Stimulated activated CD4-positive, alpha-beta T cell treated with anti-CD3 and anti-CD28 coated beads, Interleukin-2, amount 100 ng/mL, for 4 hours (primary cell): Measurements from ENCODE around the gene ZNF804B.

Experiments used
- DNase-seq: peaks from one replicate; pipeline ENCODE4 v3.0.0-alpha.2; 2020; ENCODE audit warnings: low read depth

Gene ZNF804B

DNA sequence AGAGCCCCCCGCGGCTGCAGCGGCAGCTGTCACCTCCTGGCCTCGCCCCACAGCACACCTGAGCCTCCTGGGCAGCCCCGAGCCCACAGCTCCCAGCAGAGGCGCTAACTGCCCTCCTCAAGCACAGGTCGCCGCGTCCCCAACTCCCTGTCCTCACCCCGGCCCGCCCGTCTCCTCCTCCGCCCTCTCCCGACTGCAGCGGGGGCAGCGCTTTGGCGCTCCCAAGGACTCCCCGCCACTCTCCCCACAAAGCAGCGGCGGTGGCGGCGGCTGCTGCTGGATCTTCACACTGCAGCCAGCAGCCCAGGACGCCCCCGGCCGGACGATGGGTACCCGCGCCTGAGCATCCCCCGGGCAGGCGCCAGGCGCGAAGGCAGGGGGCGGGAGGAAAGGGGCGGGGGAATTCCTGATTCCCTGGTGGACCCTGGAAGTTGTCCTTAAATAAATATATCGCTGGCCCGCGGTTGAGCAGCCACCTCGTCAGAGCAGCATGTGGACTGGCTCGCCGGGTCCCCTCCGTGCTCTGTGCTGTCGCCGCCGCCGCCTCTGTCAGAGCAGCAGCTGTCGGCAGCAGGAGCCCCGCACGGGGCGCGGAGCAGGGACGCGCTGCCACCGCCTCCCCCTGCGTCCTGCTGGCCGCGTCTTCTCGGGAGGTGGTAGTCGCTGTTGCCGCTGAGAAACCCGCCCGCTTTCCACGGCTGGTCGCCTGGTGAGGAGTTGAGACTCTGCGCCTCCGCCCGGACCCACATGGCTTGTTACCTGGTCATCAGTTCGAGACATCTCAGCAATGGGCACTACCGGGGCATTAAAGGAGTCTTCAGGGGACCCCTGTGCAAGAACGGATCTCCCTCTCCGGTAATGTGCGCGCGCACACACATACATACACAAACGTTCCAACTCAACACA lies at the start of gene ZNF804B:
Gene ZNF804B (plus strand): TSS at position 471 of the 906 bp plus-strand sequence. CDS start 277 bp downstream, at position 748.
- DNase-seq, result no peak

DNA sequence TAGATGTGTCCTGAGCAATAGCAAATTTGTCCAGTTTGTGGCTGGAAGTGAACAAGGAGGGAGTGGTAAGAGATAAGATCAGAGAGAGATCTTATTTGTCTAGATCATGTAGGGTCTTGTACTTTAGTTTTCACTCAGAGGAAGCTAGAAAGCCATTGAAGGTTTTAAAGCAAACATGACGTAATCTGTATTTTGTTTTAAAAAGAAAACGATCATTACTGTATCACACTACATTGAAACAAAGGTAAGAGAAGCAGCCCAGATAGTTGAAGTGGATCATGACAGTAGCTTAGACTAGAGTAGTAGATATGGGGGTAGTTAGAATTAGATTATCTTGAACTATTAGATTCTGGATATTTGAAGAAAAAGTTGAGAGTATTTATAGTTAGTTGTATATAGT lies 23.6 kb upstream of the ZNF804B start:
- no peak for DNase-seq

DNA sequence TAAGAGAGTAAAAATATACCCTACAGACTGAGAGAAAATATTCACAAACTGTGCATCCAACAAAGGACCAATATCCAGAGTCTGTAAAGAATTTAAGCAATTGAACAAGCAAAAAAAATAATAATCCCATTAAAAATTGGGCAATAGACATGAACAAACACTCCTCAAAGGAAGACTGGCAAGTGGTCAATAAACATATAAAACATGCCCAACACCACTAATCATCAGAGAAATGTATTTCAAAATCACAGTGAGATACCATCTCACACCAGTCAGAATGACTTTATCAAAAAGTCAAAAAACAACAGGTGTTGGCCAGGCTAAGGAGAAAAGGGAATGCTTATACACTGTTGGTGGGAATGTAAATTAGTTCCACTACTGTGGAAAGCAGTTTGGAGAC lies 21.9 kb upstream of the ZNF804B start:
- no peak for DNase-seq

DNA sequence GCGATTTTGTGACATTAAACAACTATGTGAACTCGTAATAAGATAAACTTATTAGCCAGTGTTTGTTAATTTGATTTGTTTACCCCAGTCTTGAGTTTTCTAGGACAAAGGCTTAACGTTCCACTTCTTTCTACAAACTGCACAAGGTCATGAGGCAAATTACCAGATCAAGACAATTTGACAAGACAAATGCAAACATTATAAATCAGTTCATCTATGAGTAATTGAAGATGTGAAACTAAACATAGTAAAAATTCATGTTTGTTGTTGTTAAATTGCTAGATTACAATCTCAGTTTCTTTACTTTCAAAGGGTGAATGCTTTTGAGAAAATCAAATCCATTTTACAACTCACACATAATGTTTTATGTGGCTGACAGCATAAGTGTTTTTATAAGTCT lies 13.4 kb upstream of the ZNF804B start:
- DNase-seq, result no peak

DNA sequence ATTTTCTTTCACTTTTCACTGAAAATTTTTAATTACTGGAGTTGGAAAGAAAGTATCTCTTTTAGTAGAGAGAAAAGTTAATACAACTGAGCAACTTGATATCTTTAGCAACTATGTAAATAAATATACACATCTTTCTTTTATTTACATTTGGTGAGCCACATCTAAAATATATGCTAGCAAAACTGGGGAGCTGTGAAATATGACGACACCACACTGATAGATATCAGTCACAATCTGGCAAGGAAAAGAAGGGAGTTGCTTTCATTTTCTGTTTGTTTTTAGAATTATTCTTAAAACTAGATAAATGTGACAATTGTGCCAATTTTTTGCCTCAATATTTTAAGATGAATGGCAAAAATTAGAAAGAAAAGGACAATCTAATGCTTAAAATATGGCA lies 2.7 kb upstream of the ZNF804B start:
- DNase-seq, result no peak

DNA sequence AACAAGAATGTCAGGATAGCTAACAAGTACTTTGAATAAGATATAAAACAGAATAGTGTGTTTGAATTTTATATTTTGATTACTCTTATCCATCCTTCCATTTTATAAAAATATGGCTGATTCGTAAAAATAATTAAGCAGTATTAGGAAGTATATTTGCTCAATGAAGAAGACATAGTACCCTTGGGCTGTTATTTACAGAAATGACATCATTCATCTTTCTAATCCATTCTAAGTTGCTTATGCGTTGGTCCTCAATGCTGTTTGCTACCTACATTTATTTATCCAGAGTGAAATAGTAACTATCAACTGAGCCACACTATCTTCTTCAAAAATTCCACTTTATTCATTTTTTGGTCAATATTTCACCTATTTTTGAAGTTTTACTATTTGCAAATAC lies 2.1 kb upstream of the ZNF804B start:
- no peak for DNase-seq

DNA sequence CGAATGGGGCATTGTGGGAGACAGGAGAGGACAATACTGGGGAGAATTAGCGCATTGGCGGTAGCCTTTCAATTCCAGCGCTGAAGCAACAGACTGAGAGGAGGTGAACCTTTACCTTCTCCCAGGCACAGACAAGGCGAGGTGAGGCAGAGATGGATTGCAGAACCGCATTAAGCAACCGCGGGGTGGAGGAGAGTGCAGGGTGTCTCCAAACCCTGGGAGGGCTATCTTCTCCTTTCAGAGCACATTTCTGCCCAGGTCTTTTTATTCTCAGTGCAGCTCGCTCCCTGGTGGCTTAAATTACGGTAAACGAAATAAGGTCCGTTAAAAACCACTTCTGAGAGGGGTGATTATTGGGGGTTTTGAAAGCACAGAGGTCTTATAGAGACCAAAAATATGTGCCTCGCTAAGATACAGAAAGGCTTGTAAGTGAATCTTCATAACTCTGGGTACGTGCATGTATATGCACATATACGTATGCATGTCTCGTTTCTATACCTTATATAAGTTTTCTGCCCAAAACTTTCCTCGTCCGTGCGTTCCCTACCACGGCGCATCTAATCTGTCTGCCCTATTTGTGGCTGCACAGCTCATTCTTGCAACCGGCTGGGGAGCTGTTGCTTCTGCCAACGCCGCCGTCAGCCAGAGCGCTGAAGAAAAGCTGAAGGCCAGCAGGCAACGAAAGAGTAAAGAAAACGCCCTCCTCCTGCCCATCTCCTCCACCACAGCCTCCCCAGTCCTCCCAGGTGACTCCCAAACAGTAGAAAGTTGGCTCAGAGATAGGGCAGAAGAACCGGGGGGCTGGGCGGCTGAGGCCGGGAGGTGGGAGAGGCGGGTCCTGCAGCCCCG lies 895 bp upstream of the ZNF804B start:
- no peak for DNase-seq

DNA sequence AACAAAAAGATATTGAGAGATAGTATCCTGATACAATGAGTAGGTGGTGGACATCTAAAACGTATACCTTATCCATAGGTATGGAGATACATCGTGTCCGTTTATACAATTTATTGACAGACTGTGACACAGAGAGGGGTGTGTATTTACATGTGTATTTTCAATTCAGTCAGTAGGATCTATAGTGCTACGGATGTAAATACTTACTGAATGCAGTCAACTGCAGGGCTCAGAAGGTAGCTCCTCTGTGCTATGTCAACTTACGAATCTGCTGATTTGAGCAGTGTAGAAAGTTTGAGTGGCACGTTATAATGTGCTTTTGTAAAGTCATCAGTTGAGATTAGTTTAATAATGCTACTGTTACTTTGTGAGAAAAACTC lies 626 bp downstream of the ZNF804B start:
- no peak for DNase-seq

DNA sequence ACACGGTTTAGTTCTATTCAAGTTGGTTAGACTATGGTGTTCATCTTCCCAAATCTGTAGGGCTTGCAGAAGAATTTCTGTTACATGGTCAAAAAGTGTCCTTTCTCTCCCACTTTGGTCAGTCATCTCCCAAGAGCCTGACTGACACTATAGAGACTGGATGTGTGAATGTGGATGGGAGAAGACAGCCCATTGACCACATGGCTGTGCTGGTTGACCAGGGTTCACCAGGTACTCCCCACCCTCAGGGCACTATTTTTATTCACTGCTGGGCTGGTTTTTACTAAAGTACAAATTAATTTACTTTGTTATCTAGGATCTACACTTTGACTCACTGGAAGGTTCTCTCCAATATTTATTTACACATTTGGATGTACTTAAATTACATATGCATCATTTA lies 2.3 kb downstream of the ZNF804B start:
- no peak for DNase-seq

DNA sequence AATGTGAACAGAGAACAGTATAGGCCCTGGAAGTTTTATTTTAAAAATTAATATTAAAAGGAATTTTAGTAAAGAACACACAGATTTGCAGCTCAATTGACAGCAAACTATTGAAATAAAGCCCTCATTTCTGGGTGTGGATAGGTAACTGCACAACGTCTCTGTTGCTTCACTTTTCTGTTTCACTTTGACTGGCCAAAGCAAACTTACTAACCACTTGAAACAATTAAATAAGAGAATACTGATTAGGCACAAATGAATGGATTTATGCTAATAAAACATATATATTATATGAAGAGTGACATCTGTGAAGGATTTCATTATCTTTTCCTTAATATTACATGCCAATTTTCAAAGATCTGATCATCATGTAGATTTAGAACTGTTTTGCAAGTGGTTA lies 11.9 kb downstream of the ZNF804B start:
- no peak for DNase-seq

DNA sequence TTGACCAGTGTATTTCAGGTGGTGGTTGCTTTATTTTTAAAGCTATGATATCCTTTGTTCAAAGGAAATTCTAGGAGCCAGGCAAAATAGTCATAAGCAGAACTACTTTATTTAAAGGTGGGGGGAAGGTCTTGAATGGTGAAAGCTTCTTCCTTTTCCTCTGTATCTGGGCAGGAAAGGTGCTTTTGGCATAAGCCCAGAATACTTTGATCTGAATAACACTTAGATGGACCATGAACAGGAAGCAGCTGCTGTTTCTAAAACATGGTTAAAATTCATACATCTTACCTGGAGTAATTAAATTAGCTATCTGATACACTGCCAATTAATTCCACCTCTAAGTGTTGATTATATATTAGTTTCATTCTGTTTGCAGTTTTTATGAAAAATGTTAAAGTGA lies 13.3 kb downstream of the ZNF804B start:
- no peak for DNase-seq

DNA sequence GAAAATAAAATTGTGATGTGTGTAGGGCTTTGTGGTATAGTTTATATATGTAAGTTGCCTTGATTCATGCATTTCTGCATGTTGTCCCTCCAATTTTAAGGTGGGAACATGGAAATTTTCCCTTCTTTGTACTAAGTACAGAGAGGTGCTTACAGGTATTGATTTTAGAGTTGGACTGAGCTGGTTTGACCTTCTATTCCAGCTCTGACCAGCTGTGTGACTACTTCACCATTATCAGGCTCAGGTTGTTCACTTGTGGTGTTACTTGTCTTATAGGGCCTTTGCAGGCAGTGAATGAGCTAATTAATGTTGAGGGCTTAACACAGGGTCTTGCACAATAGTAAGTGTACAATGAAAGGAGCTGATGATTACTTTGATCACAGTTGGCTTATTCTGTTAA lies 16.3 kb downstream of the ZNF804B start:
- DNase-seq, result no peak

DNA sequence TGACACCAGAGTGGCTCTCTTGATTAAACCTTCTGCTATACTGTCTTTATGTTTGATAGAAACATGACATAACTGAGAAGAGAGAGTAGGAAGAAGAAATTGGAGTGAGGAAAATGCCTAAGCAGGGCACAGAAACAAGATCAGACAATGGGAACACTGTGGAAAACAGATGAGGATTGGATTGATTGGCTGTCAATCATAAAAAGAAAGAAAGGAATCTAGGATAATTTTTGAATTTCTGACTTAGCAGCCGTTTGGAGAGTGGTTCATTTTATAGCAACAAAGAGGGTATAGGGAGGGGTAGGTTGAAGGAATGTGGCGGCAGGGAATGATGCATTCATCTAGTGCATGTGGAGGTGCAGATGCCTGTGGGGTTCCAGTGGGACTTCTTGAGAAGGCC lies 28.3 kb downstream of the ZNF804B start:
- DNase-seq, result no peak

DNA sequence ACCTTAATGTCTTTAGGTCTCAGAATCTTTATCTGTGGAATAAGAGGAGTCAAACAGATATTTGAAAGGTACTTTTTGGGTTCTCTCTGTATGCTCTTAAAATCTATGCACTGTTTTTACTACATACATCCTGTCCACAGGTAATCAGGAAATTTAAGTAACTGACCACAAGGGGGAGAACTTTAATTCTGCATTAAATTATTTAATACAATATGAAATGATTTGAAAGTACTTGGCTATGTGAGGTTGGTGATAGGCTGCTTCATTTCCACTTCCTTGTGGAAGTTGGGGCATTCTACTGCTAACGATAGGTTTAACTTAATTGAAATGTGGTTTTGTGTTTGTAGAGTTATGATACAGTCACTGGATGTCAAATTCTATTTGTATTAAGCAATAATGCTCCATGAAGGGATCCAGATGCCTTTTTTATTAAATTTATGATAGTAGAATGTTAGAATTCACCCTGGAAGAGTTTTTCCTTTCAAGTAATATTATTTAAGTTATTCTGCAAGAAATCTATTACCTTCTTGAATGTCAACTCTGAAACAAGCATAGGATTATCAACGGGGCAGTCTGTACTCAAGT lies 30.1 kb downstream of the ZNF804B start:
- no peak for DNase-seq

DNA sequence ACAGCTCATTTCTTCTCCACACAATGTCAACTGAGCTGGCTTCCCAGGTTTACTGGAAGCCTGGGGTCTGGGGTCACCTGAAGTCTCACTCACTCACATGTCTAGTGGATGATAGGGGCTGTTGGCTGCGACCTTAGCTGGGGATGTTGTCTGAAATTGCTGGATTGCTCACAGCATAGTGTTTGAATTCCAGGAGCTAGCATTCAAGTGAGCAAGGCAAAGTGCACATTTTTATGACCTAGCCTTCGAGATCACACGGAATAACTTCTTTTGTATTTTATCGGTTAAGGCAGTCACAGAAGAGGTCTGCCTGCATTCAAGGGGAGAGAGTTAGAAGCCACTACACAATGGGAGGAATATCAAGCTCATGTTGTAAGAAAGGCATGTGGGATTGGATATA lies 32.4 kb downstream of the ZNF804B start:
- no peak for DNase-seq

DNA sequence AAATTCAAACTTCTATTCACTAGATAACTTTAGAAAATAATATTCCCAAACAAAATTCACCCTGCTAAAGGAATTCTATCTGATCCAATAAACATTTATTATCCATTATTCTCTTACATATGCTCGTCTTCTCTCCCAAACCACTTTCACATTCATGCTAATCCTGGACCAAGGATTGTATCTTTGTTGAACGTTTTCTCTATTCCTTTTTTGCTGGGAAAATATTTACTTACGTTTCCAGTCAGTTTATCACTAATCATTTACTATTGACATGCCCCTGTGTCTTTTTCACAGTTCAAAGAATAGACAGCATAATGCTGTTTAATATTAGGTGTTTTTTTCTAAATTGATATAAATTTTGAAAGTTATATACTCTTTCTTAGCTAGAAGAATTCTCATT lies 32.9 kb downstream of the ZNF804B start:
- DNase-seq, result no peak

DNA sequence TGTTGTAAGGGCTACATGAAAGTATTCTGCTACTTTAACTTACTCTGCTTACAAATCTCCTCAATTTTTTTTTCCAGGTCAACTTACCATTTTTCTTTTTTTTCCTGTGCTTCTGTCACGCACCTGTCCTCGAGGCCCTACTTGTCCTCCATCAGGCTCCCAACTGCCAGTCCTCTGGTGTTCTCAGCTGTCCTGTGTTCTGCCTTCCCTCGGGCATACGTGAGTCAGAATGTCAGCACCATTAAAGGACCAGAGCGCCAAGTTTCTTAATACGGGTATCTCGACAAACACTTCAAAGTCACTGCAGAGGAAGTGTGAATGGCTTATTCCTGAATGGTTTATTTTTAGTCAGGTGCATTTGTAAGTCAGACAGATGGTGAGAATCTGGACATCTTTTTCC lies 36.1 kb downstream of the ZNF804B start, which contains the start of gene TEX47:
Gene TEX47 (minus strand): TSS at position 185 of the 400 bp plus-strand sequence. CDS start 795 bp downstream, outside the sequence.
- DNase-seq, result no peak

DNA sequence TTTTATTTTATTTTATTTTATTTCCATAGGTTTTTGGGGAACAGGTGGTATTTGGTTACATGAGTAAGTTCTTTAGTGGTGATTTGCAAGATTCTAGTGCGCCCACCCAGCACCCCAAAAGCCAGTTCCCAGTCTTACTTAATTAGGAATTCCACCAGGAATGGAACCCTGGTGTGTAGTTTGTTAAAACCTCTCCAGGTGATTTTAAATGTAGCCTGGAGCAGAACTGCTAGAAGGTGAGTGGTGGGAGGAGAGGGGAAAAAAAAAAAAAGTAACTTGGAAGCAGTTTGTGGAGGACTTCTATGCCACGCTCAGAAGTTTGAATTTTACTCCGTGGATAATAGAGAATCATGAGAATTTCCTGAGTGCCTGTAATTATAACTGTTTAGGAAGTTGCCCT lies 41.5 kb downstream of the ZNF804B start:
- no peak for DNase-seq

DNA sequence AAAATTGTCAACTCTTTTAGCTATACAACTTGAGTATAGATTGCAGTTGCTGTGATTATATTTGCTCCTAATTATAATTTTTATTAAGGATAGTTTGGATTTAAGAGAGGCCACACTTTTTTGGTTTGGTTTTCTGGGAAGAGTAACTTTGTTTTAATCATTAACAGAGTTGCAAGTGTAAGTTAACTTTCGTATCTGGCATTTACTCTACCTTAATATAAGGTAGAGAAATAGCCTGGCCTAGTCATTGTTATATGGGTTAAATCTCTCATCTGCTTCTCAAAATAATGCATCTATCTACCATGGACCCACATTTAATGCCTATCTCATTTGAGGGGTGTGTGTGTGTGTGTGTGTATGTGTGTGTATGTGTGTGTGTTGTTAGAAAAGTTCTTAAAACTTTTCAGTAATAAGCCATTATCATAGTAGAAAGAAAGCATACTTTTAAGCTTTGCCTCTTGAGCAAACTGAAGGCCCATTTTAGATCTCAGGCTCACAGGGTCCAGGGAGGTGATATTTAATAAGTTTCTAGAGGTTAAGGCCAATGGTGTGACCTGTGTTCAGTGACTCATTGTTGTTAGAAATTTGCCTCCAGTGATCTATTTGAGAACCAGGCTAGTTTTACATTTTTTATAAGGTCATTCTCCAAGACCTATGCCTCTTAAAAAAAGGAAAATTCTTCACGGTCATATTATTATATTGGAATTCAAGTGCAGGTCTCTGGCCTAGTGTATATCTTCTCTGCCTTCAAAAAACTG lies 47.0 kb downstream of the ZNF804B start:
- no peak for DNase-seq

DNA sequence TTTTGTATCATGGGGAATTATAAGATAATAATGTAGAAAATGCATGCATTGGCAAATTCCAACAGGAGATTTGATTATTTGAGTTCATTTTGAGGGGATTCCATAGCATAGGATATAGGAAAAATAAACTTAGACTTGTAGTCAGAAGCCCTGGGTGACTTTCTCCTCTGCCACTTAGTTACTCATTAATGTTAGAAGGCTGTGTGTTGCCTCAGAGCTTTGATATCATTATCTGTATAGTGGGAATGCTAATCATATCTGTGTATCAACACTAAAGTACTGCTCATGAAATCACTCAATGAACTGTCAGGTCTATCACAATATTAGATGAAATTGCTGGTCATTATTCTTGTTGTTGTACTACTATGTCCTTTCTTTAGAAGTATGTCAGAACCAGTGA lies 59.1 kb downstream of the ZNF804B start:
- no peak for DNase-seq

DNA sequence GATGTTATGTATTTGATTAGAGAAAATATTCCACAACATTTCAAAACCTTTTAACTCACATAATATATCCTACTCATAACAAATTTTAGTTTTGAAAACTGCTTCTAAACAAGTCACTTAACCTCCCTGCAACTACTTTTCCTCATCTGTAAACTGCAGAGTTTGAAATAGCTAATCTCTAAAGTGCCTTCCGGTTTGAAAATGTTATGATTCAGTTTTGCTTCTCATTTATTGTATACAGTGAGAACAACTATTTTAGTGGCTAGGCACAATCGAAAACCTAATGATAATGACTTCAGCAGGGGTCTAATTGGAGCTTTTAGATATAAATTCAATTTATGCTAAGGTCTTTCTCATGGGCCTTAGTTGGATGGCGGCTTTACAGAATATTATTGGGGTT lies 66.7 kb downstream of the ZNF804B start:
- DNase-seq, result no peak

DNA sequence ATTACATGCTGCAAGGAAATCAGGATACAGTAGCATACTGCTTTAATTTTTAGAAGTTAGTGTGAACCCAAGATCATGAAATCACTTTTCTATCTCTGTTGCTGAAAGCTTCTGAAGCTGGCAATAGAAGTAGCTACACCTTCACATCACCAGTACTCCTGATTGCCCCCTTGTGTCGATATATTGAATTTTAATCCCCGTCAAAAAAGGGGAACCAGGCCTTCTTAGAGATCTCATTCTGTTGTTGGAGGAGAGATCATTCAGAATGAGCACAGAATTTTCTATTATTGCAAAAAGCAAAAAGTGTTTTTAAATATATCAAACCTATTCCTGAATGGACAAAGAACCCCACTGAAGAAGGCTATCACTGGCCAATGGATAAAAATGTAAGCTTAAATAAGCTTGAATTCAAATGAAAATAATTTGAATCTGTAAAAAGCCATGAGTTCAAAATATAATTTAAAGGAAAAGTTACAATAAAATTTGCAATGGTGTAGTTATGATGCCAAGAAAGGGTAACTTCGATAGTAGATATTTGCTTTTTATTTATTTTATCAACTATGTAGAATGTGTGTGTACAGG lies 75.7 kb downstream of the ZNF804B start:
- DNase-seq, result no peak
